K562 (cell line): Measurements from ENCODE around the gene CLPSL2. TPM values are rescaled to one million over a fixed set of nuclear protein-coding genes. Genes with fewer than 3 reads are reported as not detected.

Source experiments
- BDP1 ChIP-seq: IDR thresholded peaks from 3 replicates; pipeline ENCODE4 v1.6.1; 2011; ENCODE audit not compliant: insufficient read length, insufficient read depth
- MAFG ChIP-seq: fragments of 450-650 bp; conservative IDR thresholded peaks from 2 replicates; pipeline ENCODE4 v1.6.1; 2016; ENCODE audit warnings: missing genetic modification characterization, missing compliant biosample characterization
- NFYB ChIP-seq: IDR thresholded peaks from 2 replicates; pipeline ENCODE4 v1.6.1; 2011; ENCODE audit warnings: mild to moderate bottlenecking, moderate library complexity; ENCODE audit not compliant: insufficient read length; ENCODE audit errors: extremely low read depth
- SMAD1 ChIP-seq: fragments of 150-350 bp; IDR thresholded peaks from 2 replicates; pipeline ENCODE4 v1.6.1; 2014; ENCODE audit warnings: low read length, low read depth; ENCODE audit not compliant: partially characterized antibody
- SREBF2 ChIP-seq: sonication (generic); formaldehyde crosslinking; IDR thresholded peaks from 2 replicates; pipeline ENCODE4 v1.4.0; 2020; ENCODE audit warnings: mild to moderate bottlenecking, missing genetic modification reagents
- SRF ChIP-seq, 2 experiments: fragments of 250-450, 450-650 bp in 1 of 2; sonication (Bioruptor Pico) in 1 of 2; sonication (generic) in 1 of 2; formaldehyde crosslinking; IDR thresholded peaks; 2 replicates each; pipeline versions ENCODE4 v1.5.0 to v1.5.1; 2020 to 2022; ENCODE audit warnings: mild to moderate bottlenecking in 1 of 2, missing genetic modification reagents in 1 of 2
- TAF9B ChIP-seq: fragments of 450-650 bp; IDR thresholded peaks from 2 replicates; pipeline ENCODE4 v1.6.1; 2018; ENCODE audit warnings: mild to moderate bottlenecking; ENCODE audit not compliant: partially characterized antibody
- ZNF24 ChIP-seq: fragments of 450-650 bp; IDR thresholded peaks from 2 replicates; pipeline ENCODE4 v1.6.1; 2016
- ZNF696 ChIP-seq: fragments of 250-450 bp; sonication (Bioruptor Pico); conservative IDR thresholded peaks from 2 replicates; pipeline ENCODE4 v1.4.0; 2020; ENCODE audit warnings: mild to moderate bottlenecking, moderate library complexity
- ZNF780A ChIP-seq: fragments of 250-450 bp; sonication (Bioruptor Pico); IDR thresholded peaks from 2 replicates; pipeline ENCODE4 v1.5.0; 2021; ENCODE audit warnings: mild to moderate bottlenecking
- polyA plus RNA-seq, 8 experiments: library from polyadenylated mRNA; depleted of rRNA in 4 of 8; stranded (reverse) in 5 of 8; unstranded in 3 of 8; fragments of >200 nt; fragmentation: Nextera tagmentation in 2 of 8; fragmentation: Illumina TruSeq in 1 of 8; extraction: Ambion mirVana in 2 of 8; extraction: Trizol in 1 of 8; gene quantifications; 2 replicates each; pipeline versions ENCODE4 v1.2.1 to v1.2.3, GENCODE V29; 2011 to 2014; ENCODE audit warnings: inconsistent platforms in 1 of 8, missing spikeins in 1 of 8
- total RNA-seq, 7 experiments: library from RNA; depleted of rRNA in 6 of 7; stranded (reverse); fragments of >200 nt in 6 of 7; fragmentation: Illumina TruSeq in 2 of 7; extraction: Trizol in 2 of 7; gene quantifications; 2 replicates each; pipeline versions ENCODE4 v1.2.1 to v1.2.3, GENCODE V29; 2011 to 2021; ENCODE audit warnings: low replicate concordance in 1 of 7
- TF ChIP-seq, protein P1 (sequence below), 2 experiments: fragments of 450-650 bp; conservative IDR thresholded peaks; 2 replicates each; pipeline ENCODE4 v1.6.1; 2017; ENCODE audit warnings: mild to moderate bottlenecking in 2 of 2, moderate library complexity in 2 of 2
- TF ChIP-seq, protein P2 (sequence below): fragments of 250-450 bp; sonication (Bioruptor Pico); IDR thresholded peaks from 2 replicates; pipeline ENCODE4 v1.9.0; 2021; ENCODE audit warnings: mild to moderate bottlenecking, inconsistent platforms
- TF ChIP-seq, protein P3 (sequence below): sonication (generic); formaldehyde crosslinking; IDR thresholded peaks from 2 replicates; pipeline ENCODE4 v1.8.0; 2022; ENCODE audit warnings: mild to moderate bottlenecking, low read depth, missing genetic modification reagents

Gene CLPSL2
- total and polyA plus RNA-seq, 9 of the 15 experiments (the other 6 are each of a cell fraction or from before 2014, with no cell fraction given) = not detected

DNA sequence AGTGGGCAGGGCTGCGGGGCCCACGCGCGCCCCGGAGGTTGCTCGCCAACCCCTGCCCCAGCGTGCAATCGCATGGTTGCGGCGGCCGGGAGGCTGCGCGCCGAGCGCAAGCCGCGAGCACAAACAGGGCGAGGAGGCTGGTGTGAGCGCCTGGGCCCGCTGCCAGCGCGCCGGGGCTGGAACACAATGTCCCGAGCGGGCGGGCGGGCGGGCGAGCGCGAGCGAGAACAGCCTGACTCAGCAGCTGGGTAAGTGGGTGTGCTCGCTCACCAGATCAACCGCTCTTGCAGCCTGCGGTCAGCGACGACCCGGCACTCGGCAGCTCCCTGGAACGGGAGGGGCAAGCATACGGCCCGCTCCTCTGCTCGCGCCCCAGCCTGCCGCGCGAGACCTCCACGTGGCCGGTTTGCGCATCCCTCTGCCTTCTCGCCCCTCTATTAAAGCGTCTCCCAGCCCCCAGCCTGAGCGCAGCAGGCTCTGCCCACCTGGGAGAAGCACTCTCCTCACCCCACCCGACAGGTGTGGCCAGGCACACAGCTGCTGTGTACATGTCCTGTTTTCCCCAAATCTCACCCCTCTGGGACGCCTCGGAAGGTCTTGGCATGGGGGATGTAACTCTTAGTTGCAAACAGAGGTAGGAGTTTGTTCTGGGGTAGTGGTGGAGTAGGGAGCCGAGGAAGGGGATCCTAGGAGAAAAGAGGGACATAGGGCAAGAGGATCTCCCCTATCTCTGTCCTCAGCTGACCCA, 48.3 kb upstream of the CLPSL2 start (continued):
- TF ChIP-seq SRF (CRISPR knock-in tag; IDR thresholded peaks at IDR 0.05) (0 out of 4 replicates have a peak, but pooled peaks of 1 of the 2 experiments have one; percentile 15), ZNF24 (no peak), SMAD1 (peak; percentile 72), MAFG (tag) (peak; percentile 56), BDP1 (no peak), TAF9B (no peak), ZNF696 (no peak), NFYB (no peak), SREBF2 (CRISPR knock-in tag) (peak; percentile 97), ZNF780A (CRISPR knock-in tag) (no peak)
- TF ChIP-seq, protein P1, sequence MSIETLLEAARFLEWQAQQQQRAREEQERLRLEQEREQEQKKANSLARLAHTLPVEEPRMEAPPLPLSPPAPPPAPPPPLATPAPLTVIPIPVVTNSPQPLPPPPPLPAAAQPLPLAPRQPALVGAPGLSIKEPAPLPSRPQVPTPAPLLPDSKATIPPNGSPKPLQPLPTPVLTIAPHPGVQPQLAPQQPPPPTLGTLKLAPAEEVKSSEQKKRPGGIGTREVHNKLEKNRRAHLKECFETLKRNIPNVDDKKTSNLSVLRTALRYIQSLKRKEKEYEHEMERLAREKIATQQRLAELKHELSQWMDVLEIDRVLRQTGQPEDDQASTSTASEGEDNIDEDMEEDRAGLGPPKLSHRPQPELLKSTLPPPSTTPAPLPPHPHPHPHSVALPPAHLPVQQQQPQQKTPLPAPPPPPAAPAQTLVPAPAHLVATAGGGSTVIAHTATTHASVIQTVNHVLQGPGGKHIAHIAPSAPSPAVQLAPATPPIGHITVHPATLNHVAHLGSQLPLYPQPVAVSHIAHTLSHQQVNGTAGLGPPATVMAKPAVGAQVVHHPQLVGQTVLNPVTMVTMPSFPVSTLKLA (conservative IDR thresholded peaks at IDR 0.05) = peak; percentile 94 to 95
- TF ChIP-seq, protein P2, sequence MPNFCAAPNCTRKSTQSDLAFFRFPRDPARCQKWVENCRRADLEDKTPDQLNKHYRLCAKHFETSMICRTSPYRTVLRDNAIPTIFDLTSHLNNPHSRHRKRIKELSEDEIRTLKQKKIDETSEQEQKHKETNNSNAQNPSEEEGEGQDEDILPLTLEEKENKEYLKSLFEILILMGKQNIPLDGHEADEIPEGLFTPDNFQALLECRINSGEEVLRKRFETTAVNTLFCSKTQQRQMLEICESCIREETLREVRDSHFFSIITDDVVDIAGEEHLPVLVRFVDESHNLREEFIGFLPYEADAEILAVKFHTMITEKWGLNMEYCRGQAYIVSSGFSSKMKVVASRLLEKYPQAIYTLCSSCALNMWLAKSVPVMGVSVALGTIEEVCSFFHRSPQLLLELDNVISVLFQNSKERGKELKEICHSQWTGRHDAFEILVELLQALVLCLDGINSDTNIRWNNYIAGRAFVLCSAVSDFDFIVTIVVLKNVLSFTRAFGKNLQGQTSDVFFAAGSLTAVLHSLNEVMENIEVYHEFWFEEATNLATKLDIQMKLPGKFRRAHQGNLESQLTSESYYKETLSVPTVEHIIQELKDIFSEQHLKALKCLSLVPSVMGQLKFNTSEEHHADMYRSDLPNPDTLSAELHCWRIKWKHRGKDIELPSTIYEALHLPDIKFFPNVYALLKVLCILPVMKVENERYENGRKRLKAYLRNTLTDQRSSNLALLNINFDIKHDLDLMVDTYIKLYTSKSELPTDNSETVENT (CRISPR knock-in tag) = no peak
- TF ChIP-seq, protein P3, sequence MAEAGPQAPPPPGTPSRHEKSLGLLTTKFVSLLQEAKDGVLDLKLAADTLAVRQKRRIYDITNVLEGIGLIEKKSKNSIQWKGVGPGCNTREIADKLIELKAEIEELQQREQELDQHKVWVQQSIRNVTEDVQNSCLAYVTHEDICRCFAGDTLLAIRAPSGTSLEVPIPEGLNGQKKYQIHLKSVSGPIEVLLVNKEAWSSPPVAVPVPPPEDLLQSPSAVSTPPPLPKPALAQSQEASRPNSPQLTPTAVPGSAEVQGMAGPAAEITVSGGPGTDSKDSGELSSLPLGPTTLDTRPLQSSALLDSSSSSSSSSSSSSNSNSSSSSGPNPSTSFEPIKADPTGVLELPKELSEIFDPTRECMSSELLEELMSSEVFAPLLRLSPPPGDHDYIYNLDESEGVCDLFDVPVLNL = no peak
